GM12801 (cell line): Measurements from ENCODE around the gene CACNA1G.

ENCODE experiments used
- CTCF ChIP-seq: IDR thresholded peaks from one replicate; pipeline ENCODE4 v1.5.1; 2011; ENCODE audit warnings: control low read depth; ENCODE audit not compliant: insufficient read length; ENCODE audit errors: extremely low read depth

The CACNA1G gene

DNA sequence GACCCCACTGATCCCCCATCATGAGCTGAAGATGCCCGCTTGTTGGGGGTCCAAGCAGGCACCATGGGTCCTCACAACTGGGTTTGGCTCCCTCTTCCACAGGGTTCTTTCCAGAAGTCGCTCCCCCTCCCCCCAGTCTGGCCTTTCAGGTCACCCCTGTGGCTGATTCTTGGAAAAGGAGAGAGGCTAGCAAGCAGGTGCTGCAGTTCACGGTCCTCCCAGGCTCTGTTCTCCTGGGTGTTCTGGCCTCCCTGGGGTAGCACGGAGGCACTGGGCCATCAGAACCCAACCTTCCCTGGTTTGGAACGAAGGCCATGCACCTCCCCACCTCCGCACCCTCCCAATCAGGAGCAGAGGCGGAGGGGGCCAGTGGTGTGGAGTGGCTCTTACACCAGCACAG is 18.9 kb downstream of the CACNA1G start:
- no peak for TF ChIP-seq CTCF

GRCh38 chr17:50580646-50581045 is 20.1 kb downstream of the CACNA1G start:
- no peak for TF ChIP-seq CTCF

GRCh38 chr17:50581316-50581715 is 20.8 kb downstream of the CACNA1G start:
- TF ChIP-seq CTCF: no peak

DNA sequence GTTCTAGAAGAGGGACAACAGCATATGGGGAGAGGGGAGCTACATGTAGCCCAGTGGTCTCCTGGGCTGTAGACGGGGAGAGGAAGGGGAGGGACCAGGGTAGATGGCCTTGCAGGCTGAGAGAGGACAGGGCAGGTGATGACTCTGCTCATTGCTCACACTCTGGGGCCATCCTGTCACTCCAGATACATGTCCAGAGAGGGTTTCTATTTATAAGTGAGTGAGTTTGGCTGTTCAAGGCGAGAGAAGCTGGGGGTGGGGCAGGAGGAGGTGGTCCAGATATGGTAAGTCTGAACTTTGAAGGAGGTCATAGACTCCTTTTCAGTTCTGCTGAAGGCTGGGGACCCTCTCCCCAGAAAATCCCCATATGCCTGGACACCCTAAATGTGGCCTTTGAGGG is 22.2 kb downstream of the CACNA1G start:
- no peak for TF ChIP-seq CTCF

DNA sequence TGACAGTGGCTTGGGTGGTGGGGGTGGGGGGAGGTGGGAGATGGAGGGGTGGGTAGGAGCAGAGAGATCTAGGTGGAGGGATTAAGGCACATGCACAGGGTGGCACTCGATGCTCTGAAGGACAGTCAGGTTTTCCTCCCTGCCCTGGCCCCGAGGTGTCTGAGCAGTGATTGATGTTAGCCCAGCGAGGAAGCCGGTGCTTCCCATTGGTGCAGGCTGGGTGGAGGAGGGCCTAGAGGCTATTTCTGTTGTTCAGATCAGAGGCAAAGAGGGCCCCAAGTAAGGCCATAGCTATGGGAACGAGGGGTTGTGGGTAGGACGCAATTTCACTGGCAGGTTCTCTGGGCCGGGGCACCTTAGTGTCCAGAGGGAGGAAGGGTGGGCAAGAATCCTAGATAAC is 23.1 kb downstream of the CACNA1G start:
- no peak for TF ChIP-seq CTCF

GRCh38 chr17:50584116-50584515 is 23.6 kb downstream of the CACNA1G start:
- no peak for TF ChIP-seq CTCF

- TF ChIP-seq CTCF: no peak
Measured at GRCh38 chr17:50584749-50585148, 24.2 kb downstream of the CACNA1G start.

DNA sequence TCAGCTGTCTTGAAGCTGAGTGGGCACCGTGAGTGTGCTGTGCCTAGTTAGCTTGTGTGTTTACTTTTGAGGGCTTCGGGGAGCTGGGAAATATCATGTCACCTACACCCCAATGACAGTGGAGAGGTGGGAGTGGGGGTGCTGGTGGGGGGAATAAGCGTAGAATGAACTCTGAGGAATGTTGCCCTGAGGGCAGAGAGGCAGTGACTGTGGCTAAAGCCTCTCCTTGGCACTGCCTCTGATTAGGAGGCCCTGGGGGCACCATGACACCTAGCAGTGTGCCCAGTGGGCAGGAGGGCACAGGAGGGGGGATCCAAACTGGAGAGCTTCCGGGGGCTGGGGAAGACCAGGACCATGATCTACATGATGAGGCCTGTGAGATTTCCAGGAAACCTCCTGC is 24.8 kb downstream of the CACNA1G start:
- no peak for TF ChIP-seq CTCF
